ENCODE results near the gene LIN7C.

The LIN7C gene

DNA sequence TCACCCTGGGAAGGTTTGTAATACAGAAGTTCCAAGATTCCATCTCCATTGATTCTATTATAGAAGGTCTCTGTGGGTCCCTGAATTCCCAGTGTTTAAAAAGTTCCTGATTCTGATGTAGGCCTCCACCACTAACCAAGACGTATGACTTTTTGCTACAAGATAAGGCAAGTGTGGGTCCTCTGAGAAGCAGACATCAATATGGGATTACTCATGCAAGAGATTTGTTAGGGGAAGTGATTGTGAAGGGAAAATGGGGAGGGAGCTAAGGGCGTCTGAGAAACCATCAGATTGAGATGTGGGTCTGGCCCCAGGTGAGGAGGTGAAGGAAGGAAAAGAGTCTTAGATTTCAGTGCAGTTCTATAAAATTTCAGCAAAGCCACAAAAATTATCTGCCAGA lies 23.8 kb downstream of the LIN7C start:
- Histone ChIP-seq H3K4me1 (ENCODE audit: insufficient read depth, low read length) (no peaks in the 10 kb centered on the region), H3K9me3 (ENCODE audit: low read length) (no peaks in the 10 kb centered on the region), H3K27me3 (ENCODE audit: control insufficient read depth in 1 of 2, insufficient read depth in 2 of 2, low read length in 2 of 2) (no peaks in the 10 kb centered on the region), H3K27ac (ENCODE audit: low read depth, low read length) (no peak overlapping the region), H3K9ac (ENCODE audit: low read length) (no peak overlapping the region), H3K36me3 (ENCODE audit: insufficient read depth, low read length) (no peaks in the 10 kb centered on the region), H3K4me3 (ENCODE audit: low read depth in 1 of 2, low read length in 2 of 2) (no peak overlapping the region)

DNA sequence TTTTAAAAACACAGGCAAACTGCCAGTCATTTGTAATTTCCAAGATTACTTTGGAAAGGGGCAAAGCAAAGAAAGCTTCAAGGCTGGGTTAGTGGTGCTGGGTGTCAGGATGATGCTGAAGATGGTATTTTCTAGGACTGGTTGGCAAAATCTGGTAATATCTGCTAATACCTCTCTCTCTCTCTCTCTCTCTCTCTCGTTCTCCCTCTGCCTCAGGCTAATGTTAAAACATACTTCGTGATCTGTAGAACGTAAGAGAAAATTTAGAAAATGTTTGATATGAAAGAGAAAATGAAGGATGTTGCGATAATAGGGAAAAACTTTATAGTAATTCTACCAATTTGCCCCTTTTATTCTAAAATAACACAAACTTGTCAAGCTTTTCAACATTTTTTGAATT lies 24.6 kb downstream of the LIN7C start:
- no peaks in the 10 kb centered on the region for H3K4me1 ChIP-seq (ENCODE audit: insufficient read depth, low read length)
- H3K4me3 ChIP-seq (ENCODE audit: low read depth in 1 of 2, low read length in 2 of 2), result no peak overlapping the region
- H3K27ac ChIP-seq (ENCODE audit: low read depth, low read length), result no peak overlapping the region
- no peaks in the 10 kb centered on the region for H3K27me3 ChIP-seq (ENCODE audit: control insufficient read depth in 1 of 2, insufficient read depth in 2 of 2, low read length in 2 of 2)
- H3K36me3 ChIP-seq (ENCODE audit: insufficient read depth, low read length), result no peaks in the 10 kb centered on the region
- H3K9ac ChIP-seq (ENCODE audit: low read length), result no peak overlapping the region
- H3K9me3 ChIP-seq (ENCODE audit: low read length), result no peaks in the 10 kb centered on the region

GRCh38 chr11:27477831-27478230 lies 28.7 kb downstream of the LIN7C start:
- Histone ChIP-seq H3K27me3 (ENCODE audit: control insufficient read depth in 1 of 2, insufficient read depth in 2 of 2, low read length in 2 of 2) (no peaks in the 10 kb centered on the region), H3K36me3 (ENCODE audit: insufficient read depth, low read length) (no peaks in the 10 kb centered on the region), H3K9ac (ENCODE audit: low read length) (no peak overlapping the region), H3K4me1 (ENCODE audit: insufficient read depth, low read length) (peaks cover 5% of the 10 kb centered on the region), H3K9me3 (ENCODE audit: low read length) (no peaks in the 10 kb centered on the region), H3K4me3 (ENCODE audit: low read depth in 1 of 2, low read length in 2 of 2) (no peak overlapping the region), H3K27ac (ENCODE audit: low read depth, low read length) (no peak overlapping the region)

DNA sequence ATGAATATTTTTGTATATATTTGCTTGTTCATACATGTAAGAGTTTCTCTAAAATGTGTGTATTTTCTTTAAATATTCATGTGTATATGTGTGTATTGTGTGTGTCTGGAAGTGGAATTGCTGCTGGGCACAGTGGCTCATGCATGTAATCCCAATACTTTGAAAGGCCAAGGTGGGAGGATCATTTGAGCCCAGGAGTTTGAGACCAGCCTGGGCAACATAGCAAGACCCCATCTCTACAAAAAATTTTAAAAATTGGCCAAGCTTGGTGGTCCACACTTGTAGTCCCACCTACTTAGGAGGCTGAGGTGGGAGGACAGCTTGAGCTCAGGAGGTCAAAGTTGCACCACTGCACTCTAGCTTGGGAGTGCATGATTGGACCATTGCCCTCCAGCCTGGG lies 29.3 kb downstream of the LIN7C start:
- Histone ChIP-seq H3K4me3 (ENCODE audit: low read depth in 1 of 2, low read length in 2 of 2) (no peak overlapping the region), H3K27me3 (ENCODE audit: control insufficient read depth in 1 of 2, insufficient read depth in 2 of 2, low read length in 2 of 2) (no peaks in the 10 kb centered on the region), H3K9ac (ENCODE audit: low read length) (no peak overlapping the region), H3K4me1 (ENCODE audit: insufficient read depth, low read length) (peaks cover 5% of the 10 kb centered on the region), H3K36me3 (ENCODE audit: insufficient read depth, low read length) (no peaks in the 10 kb centered on the region), H3K9me3 (ENCODE audit: low read length) (no peaks in the 10 kb centered on the region), H3K27ac (ENCODE audit: low read depth, low read length) (no peak overlapping the region)

DNA sequence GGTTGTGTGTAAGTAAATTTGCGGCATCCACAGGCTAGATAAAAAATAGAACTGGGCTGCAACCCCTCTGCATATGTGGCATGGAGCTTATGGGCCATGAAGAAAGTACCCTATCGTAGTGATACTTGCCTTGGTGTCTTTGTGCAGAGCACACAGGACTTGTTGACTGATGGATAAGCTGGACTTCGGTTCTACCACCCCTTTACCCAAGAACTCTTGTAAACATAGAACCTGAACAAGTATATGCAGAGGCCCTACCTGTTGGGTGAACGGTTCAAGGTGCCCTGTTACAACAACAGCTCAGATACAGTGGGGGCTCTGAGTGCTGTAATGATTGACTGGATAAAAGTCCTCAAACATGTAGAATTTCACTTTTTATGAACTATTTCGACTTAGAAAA lies 30.9 kb downstream of the LIN7C start:
- H3K9ac ChIP-seq (ENCODE audit: low read length), result no peak overlapping the region
- no peak overlapping the region for H3K27ac ChIP-seq (ENCODE audit: low read depth, low read length)
- H3K9me3 ChIP-seq (ENCODE audit: low read length), result no peaks in the 10 kb centered on the region
- no peaks in the 10 kb centered on the region for H3K27me3 ChIP-seq (ENCODE audit: control insufficient read depth in 1 of 2, insufficient read depth in 2 of 2, low read length in 2 of 2)
- H3K4me1 ChIP-seq (ENCODE audit: insufficient read depth, low read length), result peaks cover 10% of the 10 kb centered on the region
- H3K36me3 ChIP-seq (ENCODE audit: insufficient read depth, low read length), result no peaks in the 10 kb centered on the region
- no peak overlapping the region for H3K4me3 ChIP-seq (ENCODE audit: low read depth in 1 of 2, low read length in 2 of 2)

- H3K27me3 ChIP-seq (ENCODE audit: control insufficient read depth in 1 of 2, insufficient read depth in 2 of 2, low read length in 2 of 2), result no peaks in the 10 kb centered on the region
- peak overlapping the region in 1 of 2 donors; percentile 73 for H3K4me3 ChIP-seq (ENCODE audit: low read depth in 1 of 2, low read length in 2 of 2)
- no peak overlapping the region for H3K9ac ChIP-seq (ENCODE audit: low read length)
- peaks cover 33% of the 10 kb centered on the region for H3K4me1 ChIP-seq (ENCODE audit: insufficient read depth, low read length)
- H3K27ac ChIP-seq (ENCODE audit: low read depth, low read length), result peak overlapping the region; percentile 71
- H3K9me3 ChIP-seq (ENCODE audit: low read length), result no peaks in the 10 kb centered on the region
- H3K36me3 ChIP-seq (ENCODE audit: insufficient read depth, low read length), result no peaks in the 10 kb centered on the region
Measured at GRCh38 chr11:27473017-27473406, 33.6 kb downstream of the LIN7C start.

GRCh38 chr11:27472398-27473016 lies 34.1 kb downstream of the LIN7C start, which contains the start of gene LGR4:
LGR4 (minus strand) TSS chr11:27472790; CDS start chr11:27472302, 488 bp downstream.
- Histone ChIP-seq H3K9me3 (ENCODE audit: low read length) (no peaks in the 10 kb centered on the region), H3K4me1 (ENCODE audit: insufficient read depth, low read length) (peaks cover 38% of the 10 kb centered on the region), H3K4me3 (ENCODE audit: low read depth in 1 of 2, low read length in 2 of 2) (peak within 1 kb of the TSS; percentile 55 to 81), H3K36me3 (ENCODE audit: insufficient read depth, low read length) (no peaks in the 10 kb centered on the region), H3K27ac (ENCODE audit: low read depth, low read length) (peak within 1 kb of the TSS; percentile 71), H3K27me3 (ENCODE audit: control insufficient read depth in 1 of 2, insufficient read depth in 2 of 2, low read length in 2 of 2) (no peaks in the 10 kb centered on the region), H3K9ac (ENCODE audit: low read length) (peak within 1 kb of the TSS; percentile 68)

GRCh38 chr11:27471589-27472397 lies 34.8 kb downstream of the LIN7C start:
- H3K9me3 ChIP-seq (ENCODE audit: low read length), result no peaks in the 10 kb centered on the region
- H3K36me3 ChIP-seq (ENCODE audit: insufficient read depth, low read length), result no peaks in the 10 kb centered on the region
- H3K4me3 ChIP-seq (ENCODE audit: low read depth in 1 of 2, low read length in 2 of 2), result peak overlapping the region; percentile 55 to 81
- H3K9ac ChIP-seq (ENCODE audit: low read length), result peak overlapping the region; percentile 68
- peak overlapping the region; percentile 71 for H3K27ac ChIP-seq (ENCODE audit: low read depth, low read length)
- no peaks in the 10 kb centered on the region for H3K27me3 ChIP-seq (ENCODE audit: control insufficient read depth in 1 of 2, insufficient read depth in 2 of 2, low read length in 2 of 2)
- peaks cover 38% of the 10 kb centered on the region for H3K4me1 ChIP-seq (ENCODE audit: insufficient read depth, low read length)

- H3K9ac ChIP-seq (ENCODE audit: low read length), result peak overlapping the region; percentile 68
- peaks cover 43% of the 10 kb centered on the region for H3K4me1 ChIP-seq (ENCODE audit: insufficient read depth, low read length)
- H3K27ac ChIP-seq (ENCODE audit: low read depth, low read length), result peak overlapping the region; percentile 71
- no peaks in the 10 kb centered on the region for H3K9me3 ChIP-seq (ENCODE audit: low read length)
- no peaks in the 10 kb centered on the region for H3K36me3 ChIP-seq (ENCODE audit: insufficient read depth, low read length)
- H3K27me3 ChIP-seq (ENCODE audit: control insufficient read depth in 1 of 2, insufficient read depth in 2 of 2, low read length in 2 of 2), result no peaks in the 10 kb centered on the region
- peak overlapping the region; percentile 55 to 81 for H3K4me3 ChIP-seq (ENCODE audit: low read depth in 1 of 2, low read length in 2 of 2)
Measured at GRCh38 chr11:27470826-27471588, 35.6 kb downstream of the LIN7C start.

DNA sequence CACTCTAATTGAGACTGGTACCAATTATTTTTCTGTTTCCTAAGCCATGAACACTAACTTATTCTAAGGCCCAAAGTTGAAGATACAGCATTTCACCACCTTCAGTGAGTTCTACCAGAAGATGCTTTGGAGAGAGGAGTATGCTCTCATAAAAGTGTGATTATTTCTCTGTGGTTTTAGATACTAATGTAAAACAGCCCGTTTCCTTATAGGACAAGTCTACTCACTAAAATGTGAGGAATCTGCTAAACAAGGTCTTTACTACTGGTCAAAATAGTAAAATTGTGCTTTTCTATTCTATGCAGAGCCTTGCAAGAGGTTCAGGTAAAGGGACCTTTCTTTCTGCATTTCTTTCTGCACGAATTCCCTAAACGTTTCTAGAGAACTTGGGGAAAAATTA lies 36.4 kb downstream of the LIN7C start:
- Histone ChIP-seq H3K9me3 (ENCODE audit: low read length) (no peaks in the 10 kb centered on the region), H3K9ac (ENCODE audit: low read length) (no peak overlapping the region), H3K27me3 (ENCODE audit: control insufficient read depth in 1 of 2, insufficient read depth in 2 of 2, low read length in 2 of 2) (no peaks in the 10 kb centered on the region), H3K27ac (ENCODE audit: low read depth, low read length) (no peak overlapping the region), H3K4me3 (ENCODE audit: low read depth in 1 of 2, low read length in 2 of 2) (peak overlapping the region in 1 of 2 donors; percentile 81), H3K36me3 (ENCODE audit: insufficient read depth, low read length) (no peaks in the 10 kb centered on the region), H3K4me1 (ENCODE audit: insufficient read depth, low read length) (peaks cover 43% of the 10 kb centered on the region)

DNA sequence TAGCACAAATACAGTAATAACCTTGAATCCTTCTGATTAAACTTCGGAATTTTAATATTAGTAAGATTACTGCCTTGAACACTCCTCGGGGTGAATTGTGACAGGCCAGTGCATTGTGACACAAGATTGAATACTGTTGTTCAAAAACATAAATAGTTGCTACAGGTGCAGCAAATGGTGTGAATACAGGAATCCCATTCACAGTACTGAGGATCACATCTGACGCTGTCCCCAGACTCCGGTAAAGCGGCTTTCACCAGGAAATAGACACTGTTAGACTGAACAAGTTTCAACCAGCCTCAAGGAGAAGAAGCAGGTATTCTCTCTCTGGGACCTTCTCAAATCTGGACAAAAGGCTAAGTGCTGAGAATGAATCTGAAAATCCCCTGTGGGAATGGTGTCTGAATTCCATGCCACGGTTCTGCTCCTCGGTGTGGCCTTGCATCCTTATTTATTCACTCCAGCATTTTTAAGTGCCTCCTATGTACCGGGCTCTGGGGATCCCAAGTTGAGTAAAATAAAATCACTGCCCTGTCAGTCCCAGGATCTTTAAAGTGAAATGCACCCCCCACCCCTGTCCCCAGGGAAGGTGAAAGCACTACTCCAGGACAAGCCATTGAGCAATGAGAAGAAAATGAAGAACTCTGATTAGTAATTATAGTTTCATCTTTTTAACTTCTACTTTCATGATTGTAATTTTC lies 37.4 kb downstream of the LIN7C start:
- H3K4me3 ChIP-seq (ENCODE audit: low read depth in 1 of 2, low read length in 2 of 2), result peak overlapping the region in 1 of 2 donors; percentile 81
- H3K9me3 ChIP-seq (ENCODE audit: low read length), result no peaks in the 10 kb centered on the region
- no peak overlapping the region for H3K9ac ChIP-seq (ENCODE audit: low read length)
- H3K4me1 ChIP-seq (ENCODE audit: insufficient read depth, low read length), result peaks cover 51% of the 10 kb centered on the region
- H3K27me3 ChIP-seq (ENCODE audit: control insufficient read depth in 1 of 2, insufficient read depth in 2 of 2, low read length in 2 of 2), result no peaks in the 10 kb centered on the region
- no peaks in the 10 kb centered on the region for H3K36me3 ChIP-seq (ENCODE audit: insufficient read depth, low read length)
- H3K27ac ChIP-seq (ENCODE audit: low read depth, low read length), result peak overlapping the region; percentile 23
